Measurements from ENCODE around the gene LZTR1. TPM values are rescaled to one million over a fixed set of nuclear protein-coding genes. Genes with fewer than 3 reads are reported as not detected.
"Not testable (repeated sequence)": the region's sequence is repeated elsewhere in the genome, so short reads cannot be mapped to it uniquely, and the experiment has no call there.

LZTR1 gene
- 10 to 100 TPM in 2 of 3 donors, 1 to 10 TPM in 1; 8.1 to 18.4 (median 11.1) TPM for polyA plus RNA-seq

- Mint-ChIP-seq H3K36me3 (peaks cover 0 to 7% (median 6%) of the 10 kb centered on the region in 3 donors), H3K27me3 (ENCODE audit: low read depth in 3 of 3) (peaks cover 0 to 9% (median 0%) of the 10 kb centered on the region in 3 donors), H3K27ac (peak within 1 kb of the TSS; percentile 84 to 94 (median 92)), H3K4me1 (peaks cover 33 to 35% of the 10 kb centered on the region in 2 donors), H3K9me3 (no peaks in the 10 kb centered on the region), H3K4me3 (peak within 1 kb of the TSS; percentile 88 to 94 (median 92))
- DNase-seq: peak; percentile 80 to 82 (median 82)
Observed at GRCh38 chr22:20981787-20982562, at the start of gene LZTR1. LZTR1 (plus strand) TSS chr22:20982297; CDS start chr22:20982372, 75 bp downstream.

GRCh38 chr22:20933910-20934309 is 48.2 kb upstream of the LZTR1 start:
- no peaks in the 10 kb centered on the region for H3K9me3 Mint-ChIP-seq
- no peak for DNase-seq
- peaks cover 3 to 10% (median 7%) of the 10 kb centered on the region in 3 donors for H3K36me3 Mint-ChIP-seq
- H3K4me1 Mint-ChIP-seq: peaks cover 73 to 74% of the 10 kb centered on the region in 2 donors
- H3K4me3 Mint-ChIP-seq: no peak overlapping the region
- peaks cover 0 to 4% (median 0%) of the 10 kb centered on the region in 3 donors for H3K27me3 Mint-ChIP-seq (ENCODE audit: low read depth in 3 of 3)
- H3K27ac Mint-ChIP-seq: peak overlapping the region in 1 of 6 donors; percentile 45

- Mint-ChIP-seq H3K4me1 (peaks cover 77 to 78% of the 10 kb centered on the region in 2 donors), H3K4me3 (peak overlapping the region in 2 of 5 donors; percentile 15 to 21), H3K27ac (peak overlapping the region in 1 of 6 donors; percentile 46)
- not testable (repeated sequence) for H3K9me3 Mint-ChIP-seq; DNase-seq; H3K36me3 Mint-ChIP-seq; H3K27me3 Mint-ChIP-seq (ENCODE audit: low read depth in 3 of 3)
Observed at GRCh38 chr22:20935049-20935448, 47.0 kb upstream of the LZTR1 start.

- Mint-ChIP-seq H3K4me1 (peaks cover 79 to 82% of the 10 kb centered on the region in 2 donors), H3K4me3 (peak overlapping the region in 2 of 5 donors; percentile 48 to 60), H3K27ac (peak overlapping the region in 2 of 6 donors; percentile 34 to 63)
- not testable (repeated sequence) for H3K36me3 Mint-ChIP-seq; H3K9me3 Mint-ChIP-seq; DNase-seq; H3K27me3 Mint-ChIP-seq (ENCODE audit: low read depth in 3 of 3)
Observed at GRCh38 chr22:20935780-20936539, 46.1 kb upstream of the LZTR1 start.

- H3K4me3 Mint-ChIP-seq: peak overlapping the region; percentile 34 to 61 (median 55)
- H3K27ac Mint-ChIP-seq: peak overlapping the region; percentile 30 to 76 (median 70)
- peaks cover 81 to 85% of the 10 kb centered on the region in 2 donors for H3K4me1 Mint-ChIP-seq
- H3K27me3 Mint-ChIP-seq (ENCODE audit: low read depth in 3 of 3): peaks cover 0 to 6% (median 0%) of the 10 kb centered on the region in 3 donors
- H3K36me3 Mint-ChIP-seq: peaks cover 3 to 10% (median 7%) of the 10 kb centered on the region in 3 donors
- DNase-seq: no peak
- no peaks in the 10 kb centered on the region for H3K9me3 Mint-ChIP-seq
Observed at GRCh38 chr22:20937031-20937793, 44.9 kb upstream of the LZTR1 start.

GRCh38 chr22:20937794-20938671 is 44.1 kb upstream of the LZTR1 start:
- Mint-ChIP-seq H3K4me3 (peak overlapping the region; percentile 6 to 61 (median 40)), H3K27me3 (ENCODE audit: low read depth in 3 of 3) (peaks cover 0 to 6% (median 2%) of the 10 kb centered on the region in 3 donors), H3K9me3 (no peaks in the 10 kb centered on the region), H3K27ac (peak overlapping the region in 3 of 6 donors; percentile 23 to 76 (median 58)), H3K4me1 (peaks cover 81 to 88% of the 10 kb centered on the region in 2 donors), H3K36me3 (peaks cover 3 to 10% (median 7%) of the 10 kb centered on the region in 3 donors)
- no peak for DNase-seq

GRCh38 chr22:20939457-20940185 is 42.5 kb upstream of the LZTR1 start:
- Mint-ChIP-seq H3K4me1 (peaks cover 86 to 87% of the 10 kb centered on the region in 2 donors), H3K4me3 (peak overlapping the region in 3 of 5 donors; percentile 26 to 60 (median 38)), H3K27ac (peak overlapping the region in 5 of 6 donors; percentile 6 to 58 (median 23))
- H3K27me3 Mint-ChIP-seq (ENCODE audit: low read depth in 3 of 3); DNase-seq; H3K36me3 Mint-ChIP-seq; H3K9me3 Mint-ChIP-seq: not testable (repeated sequence)

- peak overlapping the region in 4 of 6 donors; percentile 5 to 68 (median 40) for H3K27ac Mint-ChIP-seq
- peak overlapping the region in 2 of 5 donors; percentile 12 to 60 for H3K4me3 Mint-ChIP-seq
- peaks cover 0 to 6% (median 3%) of the 10 kb centered on the region in 3 donors for H3K36me3 Mint-ChIP-seq
Observed at GRCh38 chr22:20940186-20940651, 41.9 kb upstream of the LZTR1 start.

GRCh38 chr22:20940904-20941385 is 41.2 kb upstream of the LZTR1 start:
- peaks cover 0 to 4% (median 2%) of the 10 kb centered on the region in 3 donors for H3K27me3 Mint-ChIP-seq (ENCODE audit: low read depth in 3 of 3)
- H3K9me3 Mint-ChIP-seq: no peaks in the 10 kb centered on the region
- peak overlapping the region in 3 of 5 donors; percentile 12 to 60 (median 33) for H3K4me3 Mint-ChIP-seq
- DNase-seq: no peak
- peaks cover 0 to 6% (median 3%) of the 10 kb centered on the region in 3 donors for H3K36me3 Mint-ChIP-seq
- H3K27ac Mint-ChIP-seq: peak overlapping the region; percentile 0 to 75 (median 51)
- H3K4me1 Mint-ChIP-seq: peaks cover 89 to 93% of the 10 kb centered on the region in 2 donors

More at GRCh38 chr22:20940186-20940651, 41.9 kb upstream of the LZTR1 start:
- Mint-ChIP-seq H3K27me3 (ENCODE audit: low read depth in 3 of 3) (peaks cover 0 to 4% (median 2%) of the 10 kb centered on the region in 3 donors), H3K4me1 (peaks cover 86 to 89% of the 10 kb centered on the region in 2 donors), H3K9me3 (no peaks in the 10 kb centered on the region)
- DNase-seq: no peak

- not testable (repeated sequence) for H3K36me3 Mint-ChIP-seq; H3K27me3 Mint-ChIP-seq (ENCODE audit: low read depth in 3 of 3); H3K9me3 Mint-ChIP-seq; DNase-seq
- Mint-ChIP-seq H3K4me3 (peak overlapping the region in 3 of 5 donors; percentile 8 to 45 (median 28)), H3K4me1 (peaks cover 89 to 93% of the 10 kb centered on the region in 2 donors), H3K27ac (peak overlapping the region in 3 of 6 donors; percentile 35 to 49 (median 43))
Observed at GRCh38 chr22:20942203-20942902, 39.7 kb upstream of the LZTR1 start.

Data from immature natural killer cell (primary cell).